DMS79 (cell line): ENCODE results near the gene LAMTOR1.
A peak's percentile ranks its signal among the peaks of the same experiment; 100 is the strongest.

Source experiments
- DNase-seq: peaks from one replicate; lab custom pipeline; 2025; lab: John Stamatoyannopoulos, UW

Gene LAMTOR1

GRCh38 chr11:72119198-72119597, 16.1 kb upstream of the LAMTOR1 start:
- DNase-seq = no peak

DNA sequence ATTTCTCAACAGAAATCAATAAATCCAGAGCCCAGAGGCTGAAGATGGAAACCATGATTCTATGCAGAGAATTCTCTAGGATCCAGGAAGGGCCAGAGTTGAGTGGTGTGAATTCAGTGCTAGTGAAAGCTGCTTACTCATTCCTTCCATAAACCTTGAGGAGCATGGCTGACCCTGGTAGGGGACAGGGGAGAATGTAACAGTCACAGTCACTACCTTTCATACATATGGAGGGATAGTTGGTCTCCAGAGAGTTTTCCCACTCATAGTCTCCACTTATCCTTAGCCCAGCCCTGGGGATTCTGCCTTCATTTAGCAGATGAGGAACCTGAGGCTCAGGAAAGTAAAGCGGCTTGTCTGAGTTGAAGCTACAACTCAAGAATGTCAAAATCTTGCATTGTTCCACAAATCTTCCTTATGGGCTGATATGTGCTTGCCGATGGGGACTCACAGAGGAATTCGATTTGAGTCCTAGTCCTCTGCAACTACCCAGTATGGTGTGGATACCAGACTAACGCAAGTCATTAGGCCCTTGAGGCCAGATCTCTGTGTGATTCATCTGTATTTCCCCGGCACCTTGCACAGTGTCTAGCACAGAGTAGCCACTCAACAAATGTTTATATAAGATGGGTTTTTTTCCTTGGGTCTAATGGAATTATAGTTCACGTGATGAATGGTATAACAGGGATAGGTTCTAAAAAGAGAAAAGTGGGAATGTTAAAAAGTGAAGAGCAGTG, 13.1 kb upstream of the LAMTOR1 start:
- no peak for DNase-seq

DNA sequence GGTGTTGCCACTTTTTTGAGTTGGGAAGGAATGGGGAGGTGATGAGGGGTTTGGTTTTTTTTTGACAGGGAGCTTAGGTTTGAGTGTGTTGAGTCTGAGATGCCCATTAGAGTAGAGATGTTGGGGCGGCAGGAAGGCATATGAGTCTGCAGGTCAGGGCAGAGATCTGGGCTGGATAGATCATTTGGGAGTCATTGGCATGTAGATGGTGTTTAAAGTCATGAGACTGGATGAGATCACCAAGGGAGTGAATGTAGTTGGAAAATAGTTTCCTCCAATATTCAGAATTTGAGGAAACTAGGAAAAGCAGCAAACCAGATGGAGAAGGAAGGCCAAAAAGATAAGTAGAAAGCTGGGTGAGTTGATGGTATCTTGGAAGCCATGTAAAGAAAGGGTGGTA, 11.5 kb upstream of the LAMTOR1 start:
- DNase-seq = no peak

- DNase-seq = peak; percentile 34
Measured at GRCh38 chr11:72112978-72113808, 10.1 kb upstream of the LAMTOR1 start.

- DNase-seq = peak; percentile 100
Measured at GRCh38 chr11:72112143-72112977, 9.3 kb upstream of the LAMTOR1 start, which contains the start of gene ANAPC15. ANAPC15 (minus strand) TSS chr11:72112695; CDS start chr11:72111276, 1,419 bp downstream.

DNA sequence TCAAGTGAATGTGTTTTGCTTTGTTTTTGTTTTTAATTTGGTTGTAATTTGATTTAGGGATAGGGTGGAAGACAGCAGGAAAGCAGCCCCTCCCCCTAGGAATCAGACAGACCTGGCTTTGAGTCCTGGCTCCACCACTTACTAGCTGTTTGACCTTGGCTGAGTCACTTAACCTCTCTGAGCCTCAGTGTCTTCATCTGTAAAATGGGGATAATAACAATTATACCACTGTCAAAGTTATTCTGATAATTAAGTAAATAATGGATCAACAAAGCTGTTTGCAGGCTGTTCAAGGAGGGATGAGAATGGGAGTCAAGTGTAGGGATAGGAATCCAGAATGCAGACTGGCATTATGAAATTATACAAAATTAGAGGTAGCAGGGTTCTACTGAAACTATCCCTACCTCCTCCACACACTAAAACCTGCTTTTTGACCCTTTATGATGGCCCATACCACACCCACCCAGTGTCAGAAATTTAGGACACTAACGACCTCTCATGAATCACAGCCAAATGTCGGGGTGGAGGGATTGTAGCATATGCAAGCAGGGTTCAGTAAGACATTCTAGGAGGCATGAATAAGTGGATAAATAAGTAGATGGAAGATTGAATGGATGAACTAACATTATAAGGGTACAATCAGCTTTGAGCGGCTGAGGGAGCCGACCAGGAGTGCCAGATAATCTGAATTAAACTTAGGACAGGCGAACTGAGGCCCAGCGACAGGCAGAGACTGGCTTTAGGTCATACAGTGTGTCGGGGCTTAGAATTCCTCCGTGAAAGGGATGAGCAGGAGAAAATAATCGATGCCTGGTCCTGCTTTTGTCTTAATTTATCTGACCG, 8.4 kb upstream of the LAMTOR1 start:
- no peak for DNase-seq

GRCh38 chr11:72105888-72106287, 2.8 kb upstream of the LAMTOR1 start, which contains the start of gene TOMT:
TOMT (plus strand) TSS chr11:72105924; CDS start chr11:72105952, 28 bp downstream.
- DNase-seq = no peak

DNA sequence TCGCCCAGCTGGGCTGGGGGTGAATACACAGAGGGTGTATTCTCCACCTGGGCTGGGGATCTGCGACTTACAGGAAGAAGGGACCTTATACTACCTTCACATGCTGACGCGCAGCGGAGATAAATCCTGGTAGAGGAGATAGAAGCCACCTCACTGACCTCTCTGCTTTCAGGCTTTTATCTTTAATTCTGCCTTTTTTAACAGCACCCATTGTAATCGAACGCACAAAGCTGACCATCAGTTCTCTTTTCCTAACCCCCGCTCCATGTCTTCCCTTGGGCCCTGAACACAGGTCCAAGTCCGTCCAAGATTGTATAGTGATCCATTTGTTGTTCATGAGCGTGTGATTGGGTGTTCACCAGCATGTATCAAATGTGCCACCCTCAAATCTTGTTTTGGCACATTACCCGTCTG, 664 bp upstream of the LAMTOR1 start:
- DNase-seq = no peak

DNA sequence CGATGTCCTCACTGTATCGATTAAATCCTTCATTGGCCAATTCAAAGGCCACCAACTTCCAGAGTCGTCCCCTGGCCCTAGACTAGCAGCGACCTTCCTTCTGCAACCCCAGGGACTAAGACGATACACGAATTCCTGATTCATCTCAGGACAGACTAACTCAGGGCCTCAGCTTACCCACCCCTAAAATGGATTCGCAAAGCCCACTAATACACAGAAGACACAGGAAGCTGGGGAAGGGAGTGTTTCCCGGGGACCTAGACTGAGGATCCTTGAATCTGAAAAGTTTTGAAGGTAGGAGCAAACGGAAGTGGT, 509 bp downstream of the LAMTOR1 start:
- DNase-seq = no peak

DNA sequence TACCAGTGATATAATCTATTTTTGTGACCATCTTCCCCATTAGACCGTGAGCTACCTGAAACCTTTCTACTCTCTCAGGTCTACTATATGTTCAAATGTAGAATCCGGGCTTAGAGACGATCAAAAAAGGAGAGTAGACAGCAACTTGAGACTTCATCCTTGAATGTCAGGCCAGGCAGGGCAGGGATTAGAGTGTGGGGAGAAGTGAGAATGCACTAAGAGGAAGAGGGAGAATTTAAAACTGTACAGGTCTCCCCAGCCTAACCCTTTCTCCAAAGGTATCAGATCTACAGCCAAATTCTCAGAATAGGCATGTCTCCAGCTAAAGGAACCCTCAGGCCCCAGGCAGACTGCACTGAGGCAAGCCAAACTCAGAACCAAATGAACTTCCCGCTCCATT, 935 bp downstream of the LAMTOR1 start:
- DNase-seq = no peak

DNA sequence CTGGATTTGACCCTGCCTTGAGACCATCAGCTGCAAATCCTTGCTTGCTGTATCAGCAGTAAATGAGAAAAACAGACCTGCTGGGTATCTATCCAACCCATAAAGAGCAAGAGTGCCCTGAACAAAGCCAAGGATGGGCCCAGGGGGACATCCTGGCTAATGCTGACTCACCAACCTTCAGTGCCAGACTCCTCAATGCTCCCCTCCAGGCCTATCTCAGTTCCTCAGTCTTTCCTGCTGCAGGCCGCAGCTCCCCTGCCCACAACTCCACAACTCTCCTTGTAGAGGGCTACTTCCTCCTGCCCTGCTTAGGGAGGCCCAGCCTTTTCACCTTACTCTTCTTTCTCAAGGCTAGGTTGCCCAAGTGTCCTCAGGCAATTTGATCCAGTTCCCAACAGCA, 2.6 kb downstream of the LAMTOR1 start:
- DNase-seq = no peak

GRCh38 chr11:72100009-72100408, 3.1 kb downstream of the LAMTOR1 start:
- DNase-seq = no peak

GRCh38 chr11:72098741-72099140, 4.4 kb downstream of the LAMTOR1 start:
- no peak for DNase-seq

- DNase-seq = no peak
Measured at GRCh38 chr11:72091292-72091691, 11.8 kb downstream of the LAMTOR1 start.

GRCh38 chr11:72088076-72088808, 14.9 kb downstream of the LAMTOR1 start:
- no peak for DNase-seq

DNA sequence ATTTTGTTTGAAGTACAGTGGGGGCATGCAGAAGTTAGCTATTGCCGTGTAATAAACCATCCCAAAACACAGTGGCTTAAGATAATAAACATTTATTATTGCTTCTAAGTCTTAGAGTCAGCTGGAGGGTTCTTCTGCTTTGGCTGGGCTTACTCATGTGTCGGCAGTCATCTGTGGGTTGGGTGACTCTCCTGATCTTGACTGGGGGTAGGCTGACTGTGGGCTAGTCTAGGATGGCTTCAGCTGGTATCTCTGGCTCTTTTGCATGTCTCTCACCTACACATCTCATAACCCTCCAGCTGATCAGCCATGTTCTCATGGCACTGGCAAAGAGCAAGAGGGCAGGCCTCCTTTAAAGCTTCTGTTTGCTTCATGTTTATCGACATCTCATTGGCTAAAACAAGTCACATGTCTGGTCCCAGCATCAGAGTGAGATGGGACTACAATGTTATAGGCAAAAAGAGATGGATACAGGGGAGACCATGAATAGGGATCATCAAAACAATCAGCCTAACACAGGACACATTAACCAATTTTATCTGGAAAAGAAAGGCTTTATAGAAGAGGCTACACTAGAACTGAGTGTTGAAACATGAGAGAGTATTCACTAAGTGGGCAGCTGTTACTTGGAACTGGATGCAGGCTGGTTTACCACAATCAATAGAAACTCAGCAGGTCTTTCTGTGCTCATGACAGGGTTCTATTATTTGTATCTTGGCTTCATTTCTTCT, 17.3 kb downstream of the LAMTOR1 start:
- DNase-seq = peak; percentile 64

DNA sequence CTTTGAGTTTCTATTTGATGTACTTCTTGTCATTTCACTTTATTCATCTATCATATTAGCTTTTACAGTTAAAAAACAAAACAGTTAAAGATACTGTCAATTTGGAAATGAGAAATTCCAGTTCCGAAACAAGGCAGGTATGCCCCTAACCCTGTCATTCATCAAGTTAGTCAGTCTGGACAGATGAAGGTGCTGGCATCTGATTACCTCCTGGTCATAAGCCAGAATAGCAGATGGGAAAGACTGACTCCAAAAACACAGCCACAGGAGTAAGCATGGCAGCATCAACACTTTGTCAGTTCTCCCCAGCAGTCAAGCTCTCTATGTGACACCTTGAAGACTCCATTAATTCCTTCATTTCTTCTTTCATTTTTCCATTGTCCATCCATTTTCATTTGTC, 18.1 kb downstream of the LAMTOR1 start:
- DNase-seq = no peak

DNA sequence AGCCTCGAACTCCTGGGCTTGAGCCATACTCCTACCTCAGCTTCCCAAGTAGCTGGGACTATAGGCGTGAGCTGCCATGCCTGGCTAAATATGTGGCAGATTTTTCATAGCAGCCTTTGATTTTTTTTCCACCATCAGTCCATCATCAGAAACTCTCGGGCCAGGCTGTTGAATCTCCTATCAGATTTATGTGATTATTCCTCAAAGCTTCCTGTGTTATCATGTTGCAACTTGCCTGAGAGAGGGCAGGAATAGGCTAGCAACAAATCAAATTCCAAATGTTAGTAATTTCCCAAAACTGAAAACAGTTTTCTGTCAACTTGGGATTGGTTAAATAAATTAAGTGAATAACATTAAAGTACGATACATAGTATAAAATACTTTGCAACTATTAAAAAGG, 19.0 kb downstream of the LAMTOR1 start:
- DNase-seq = no peak

DNA sequence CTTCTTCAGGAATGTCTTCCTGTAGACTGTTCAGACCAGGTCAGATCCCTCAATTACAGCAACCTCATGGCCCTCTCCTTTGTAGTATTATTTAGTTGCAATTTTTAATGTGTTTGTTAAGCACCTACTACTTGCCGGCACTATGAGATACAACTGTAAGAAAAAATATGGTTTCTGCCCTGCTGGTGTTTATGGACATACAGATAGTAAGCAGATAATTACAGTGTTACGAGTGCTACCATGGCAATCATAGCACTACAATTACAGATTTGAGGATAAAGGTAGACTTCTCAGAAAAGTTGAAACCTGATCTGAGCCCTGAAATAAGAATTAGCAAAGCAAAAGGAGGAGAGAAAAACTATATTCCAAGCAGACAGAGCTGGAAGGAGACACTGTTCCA, 19.7 kb downstream of the LAMTOR1 start:
- no peak for DNase-seq

GRCh38 chr11:72081821-72082453, 21.2 kb downstream of the LAMTOR1 start:
- DNase-seq = no peak
